ENCODE results near the gene GALNT7. TPM values are rescaled to one million over a fixed set of nuclear protein-coding genes. Genes with fewer than 3 reads are reported as not detected.

The GALNT7 gene
- total and polyA plus RNA-seq, 4 donors: 0.65 to 13.0 (median 2.1) TPM

- TF ChIP-seq YY1 (IDR thresholded peaks at IDR 0.05): no peak
- TF ChIP-seq RXRA (IDR thresholded peaks at IDR 0.05): no peak
Measured at GRCh38 chr4:173202395-173202794, 33.8 kb downstream of the GALNT7 start (continued).

- TF ChIP-seq NR2F2 (IDR thresholded peaks at IDR 0.05) (no peak), RAD21 (IDR thresholded peaks at IDR 0.05) (no peak), FOXA1 (IDR thresholded peaks at IDR 0.05) (no peak), ZBTB33 (IDR thresholded peaks at IDR 0.05) (no peak), RXRA (IDR thresholded peaks at IDR 0.05) (no peak), REST (IDR thresholded peaks at IDR 0.05) (no peak), FOXA2 (IDR thresholded peaks at IDR 0.05) (no peak), HNF4A (conservative IDR thresholded peaks at IDR 0.05) (no peak), CTCF (IDR thresholded peaks at IDR 0.05; ENCODE audit: low read depth, low read length, missing input control) (no peak), JUND (IDR thresholded peaks at IDR 0.05) (no peak), ATF3 (IDR thresholded peaks at IDR 0.05) (no peak), YY1 (IDR thresholded peaks at IDR 0.05) (no peak), GABPA (IDR thresholded peaks at IDR 0.05 in 1 of 2, conservative IDR thresholded peaks at IDR 0.05 in 1 of 2) (no peak), EGR1 (IDR thresholded peaks at IDR 0.05; ENCODE audit: low read depth in 2 of 2) (no peak), HNF4G (IDR thresholded peaks at IDR 0.05) (no peak), TAF1 (conservative IDR thresholded peaks at IDR 0.05) (no peak), MAX (IDR thresholded peaks at IDR 0.05) (no peak), SP1 (IDR thresholded peaks at IDR 0.05) (no peak)
- DNase-seq (ENCODE audit: low spot score): no peak
- WGBS: 96% methylated on average over 2 of the region's 2 CpGs
- Histone ChIP-seq H3K9ac (ENCODE audit: low read depth in 1 of 2, low read length in 2 of 2) (no peak overlapping the region), H3K4me1 (ENCODE audit: control insufficient read depth in 4 of 4, insufficient read depth in 4 of 4, low read length in 3 of 4) (no peaks in the 10 kb centered on the region), H3K36me3 (ENCODE audit: control insufficient read depth in 4 of 4, insufficient read depth in 3 of 4, low read depth in 1 of 4, low read length in 3 of 4) (no peaks in the 10 kb centered on the region), H3K27ac (ENCODE audit: low read depth in 1 of 2, low read length in 2 of 2) (no peak overlapping the region), H3K27me3 (ENCODE audit: control insufficient read depth in 4 of 4, insufficient read depth in 4 of 4, low read length in 3 of 4) (no peaks in the 10 kb centered on the region), H3K4me3 (ENCODE audit: low read depth in 1 of 3, low read length in 3 of 3) (no peak overlapping the region), H3K9me3 (ENCODE audit: control insufficient read depth in 4 of 4, low read length in 3 of 4) (no peaks in the 10 kb centered on the region)
Measured at GRCh38 chr4:173205656-173206055, 37.0 kb downstream of the GALNT7 start.
